ACHN (cell line): ENCODE measurements around the gene SEPHS1.
"Not testable (repeated sequence)": the region's sequence is repeated elsewhere in the genome, so short reads cannot be mapped to it uniquely, and the experiment has no call there.

Source experiments
- DNase-seq: peaks from one replicate; pipeline ENCODE4 v3.0.0-alpha.2; 2015
- in situ Hi-C: cut with HindIII; loops from 2 replicates; pipeline ENCODE4 v1.10.0; 2017; ENCODE audit warnings: low sequenced_read_pairs, low pct_ligation_motif_present, low pct_unique_long_range_greater_than_20kb

Gene SEPHS1

DNA sequence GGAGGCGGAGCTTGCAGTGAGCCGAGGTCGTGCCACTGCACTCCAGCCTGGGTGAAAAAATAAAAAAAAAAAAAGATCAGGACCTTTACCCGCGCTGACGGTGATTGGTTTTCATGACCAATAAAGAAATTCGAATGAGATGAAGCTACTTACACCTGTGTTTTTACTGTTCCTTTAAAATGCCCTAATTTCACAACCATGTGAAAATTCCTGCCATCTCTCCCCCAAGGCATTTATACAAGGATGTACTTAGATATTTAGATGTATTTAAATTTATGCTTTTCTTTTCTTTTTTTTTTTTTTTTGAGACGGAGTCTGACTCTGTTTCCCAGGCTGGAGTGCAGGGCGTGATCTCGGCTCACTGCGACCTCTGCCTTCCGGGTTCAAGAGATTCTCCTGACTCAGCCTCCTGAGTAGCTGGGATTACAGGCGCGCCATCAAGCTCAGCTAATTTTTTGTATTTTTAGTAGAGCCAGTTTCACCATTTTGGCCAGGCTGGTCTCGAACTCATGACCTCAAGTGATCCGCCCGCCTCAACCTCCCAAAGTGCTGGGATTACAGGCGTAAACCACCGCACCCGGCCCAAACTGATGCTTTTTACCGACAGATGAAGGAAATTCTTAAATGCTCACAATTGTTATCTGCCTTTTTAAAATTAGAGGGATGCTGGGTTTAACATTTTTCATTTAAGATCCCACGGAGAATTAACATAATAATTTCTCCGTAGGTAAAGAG is 45.1 kb downstream of the SEPHS1 start:
- in situ Hi-C loops: no loop called here
- no peak for DNase-seq

DNA sequence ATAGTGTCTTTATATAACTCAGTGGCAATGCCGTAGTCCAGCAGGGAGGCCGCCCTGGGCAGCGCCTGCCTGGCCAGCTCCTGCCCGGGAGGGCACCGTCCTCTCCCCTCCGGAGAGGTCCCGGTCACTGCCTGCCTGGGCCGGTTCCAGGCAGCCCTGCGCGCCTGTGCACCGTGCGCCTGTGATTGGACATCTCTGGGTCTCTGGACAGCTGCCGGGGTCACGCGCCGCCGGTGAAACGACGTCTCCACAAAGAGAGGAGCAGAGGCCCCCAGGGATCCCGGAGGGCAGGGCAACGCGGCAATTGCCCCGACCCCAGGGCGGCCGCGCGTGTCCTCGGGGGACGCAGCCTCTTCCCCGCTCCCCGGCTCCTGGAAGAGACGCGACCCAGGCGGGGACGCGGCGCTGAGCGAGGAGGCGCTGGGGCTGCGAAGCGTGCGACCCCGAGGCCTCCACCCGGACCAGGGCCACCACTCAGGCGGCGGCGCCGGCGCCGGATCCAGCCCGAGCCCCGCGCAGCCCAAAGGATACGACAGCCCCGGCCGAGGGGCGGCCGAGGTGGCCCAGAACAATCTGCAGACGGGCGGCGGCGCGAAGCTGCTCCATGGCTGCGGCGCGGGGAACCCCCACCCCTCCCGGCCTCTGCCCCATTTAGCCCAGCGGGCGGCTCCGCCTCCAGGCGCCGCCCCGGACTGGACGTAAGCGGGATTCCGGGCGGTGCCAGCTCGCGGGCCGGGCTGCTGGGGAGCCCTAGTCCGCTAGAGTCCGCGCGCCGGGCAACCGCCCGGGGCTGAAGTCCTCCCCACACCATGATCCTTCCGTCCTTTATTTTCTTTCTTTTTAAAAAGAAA is 48.4 kb downstream of the SEPHS1 start, which contains the start of gene PHYH:
Gene PHYH (minus strand): TSS at position 628 of the 851 bp plus-strand sequence. CDS start 22 bp downstream, at position 606.
- in situ Hi-C loops: no loop called here

DNA sequence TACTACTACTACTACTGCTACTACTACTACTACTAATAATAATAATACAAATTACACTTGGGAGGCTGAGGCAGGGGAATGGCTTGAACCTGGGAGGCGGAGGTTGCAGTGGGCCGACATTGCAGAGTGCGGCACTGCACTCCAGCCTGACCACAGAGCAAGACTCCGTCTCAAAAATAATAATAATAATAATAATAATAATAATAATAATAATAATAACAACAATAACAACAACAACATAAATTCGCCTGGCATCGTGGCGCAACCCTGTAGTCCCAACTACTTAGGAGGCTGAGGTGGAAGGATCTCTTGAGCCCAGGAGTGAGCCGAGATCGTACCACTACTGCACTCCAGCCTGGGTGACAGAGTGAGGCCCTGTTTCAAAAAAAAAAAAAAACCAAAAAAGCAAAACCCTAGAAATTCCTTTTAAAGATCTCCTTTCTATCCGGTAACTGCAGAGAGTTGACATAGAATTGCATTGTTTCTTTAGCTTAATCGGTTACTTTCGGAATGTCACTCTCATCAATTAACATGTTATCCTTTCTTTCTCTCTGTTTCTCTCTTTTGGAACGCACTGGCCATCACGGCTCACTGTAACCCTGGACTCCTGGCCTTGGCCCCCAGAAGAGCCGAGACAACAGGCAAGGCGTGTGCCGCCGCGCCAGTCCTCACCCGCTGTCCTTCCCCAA is 49.2 kb downstream of the SEPHS1 start:
- no peak for DNase-seq
- in situ Hi-C loops: no loop called here

More for the DNA sequence above, 48.4 kb downstream of the SEPHS1 start, which contains the start of gene PHYH:
- peak; percentile 89 for DNase-seq

DNA sequence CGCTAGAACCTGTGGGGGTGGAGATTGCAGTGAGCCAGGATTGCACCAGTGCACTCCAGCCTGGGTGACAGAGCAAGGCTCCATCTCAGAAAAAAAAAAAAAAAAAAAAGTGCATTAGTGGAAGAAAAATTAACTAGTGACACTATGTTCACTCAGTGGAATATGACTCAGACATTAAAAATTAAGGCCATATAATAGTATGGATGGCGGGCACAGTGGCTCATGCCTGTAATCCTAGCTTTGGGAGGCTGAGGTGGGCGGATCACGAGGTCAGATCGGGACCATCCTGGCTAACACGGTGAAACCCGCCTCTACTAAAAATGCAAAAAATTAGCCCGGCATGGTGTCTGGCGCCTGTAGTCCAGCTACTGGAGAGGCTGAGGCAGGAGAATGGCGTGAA is 51.6 kb downstream of the SEPHS1 start:
- in situ Hi-C loops: no loop called here
- peak; percentile 75 for DNase-seq

DNA sequence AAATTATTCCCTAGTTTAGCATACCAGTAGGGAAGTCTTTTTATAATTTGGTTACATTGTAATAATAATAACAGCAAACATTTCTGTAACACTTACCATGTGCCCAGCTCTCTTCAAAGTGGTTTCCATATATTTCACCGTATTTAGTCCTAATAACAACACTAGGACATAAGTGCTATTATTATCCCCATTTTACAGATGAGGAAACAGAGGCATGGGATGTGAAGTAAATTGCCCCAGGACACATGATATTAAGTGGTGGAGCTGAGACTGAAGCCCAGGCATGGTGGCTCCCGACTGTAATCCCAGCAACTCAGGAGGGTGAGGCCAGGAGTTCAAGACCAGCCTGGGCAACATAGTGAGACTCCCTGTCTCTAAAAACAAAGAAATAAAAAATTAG is 53.3 kb downstream of the SEPHS1 start:
- in situ Hi-C loops: no loop called here
- no peak for DNase-seq

DNA sequence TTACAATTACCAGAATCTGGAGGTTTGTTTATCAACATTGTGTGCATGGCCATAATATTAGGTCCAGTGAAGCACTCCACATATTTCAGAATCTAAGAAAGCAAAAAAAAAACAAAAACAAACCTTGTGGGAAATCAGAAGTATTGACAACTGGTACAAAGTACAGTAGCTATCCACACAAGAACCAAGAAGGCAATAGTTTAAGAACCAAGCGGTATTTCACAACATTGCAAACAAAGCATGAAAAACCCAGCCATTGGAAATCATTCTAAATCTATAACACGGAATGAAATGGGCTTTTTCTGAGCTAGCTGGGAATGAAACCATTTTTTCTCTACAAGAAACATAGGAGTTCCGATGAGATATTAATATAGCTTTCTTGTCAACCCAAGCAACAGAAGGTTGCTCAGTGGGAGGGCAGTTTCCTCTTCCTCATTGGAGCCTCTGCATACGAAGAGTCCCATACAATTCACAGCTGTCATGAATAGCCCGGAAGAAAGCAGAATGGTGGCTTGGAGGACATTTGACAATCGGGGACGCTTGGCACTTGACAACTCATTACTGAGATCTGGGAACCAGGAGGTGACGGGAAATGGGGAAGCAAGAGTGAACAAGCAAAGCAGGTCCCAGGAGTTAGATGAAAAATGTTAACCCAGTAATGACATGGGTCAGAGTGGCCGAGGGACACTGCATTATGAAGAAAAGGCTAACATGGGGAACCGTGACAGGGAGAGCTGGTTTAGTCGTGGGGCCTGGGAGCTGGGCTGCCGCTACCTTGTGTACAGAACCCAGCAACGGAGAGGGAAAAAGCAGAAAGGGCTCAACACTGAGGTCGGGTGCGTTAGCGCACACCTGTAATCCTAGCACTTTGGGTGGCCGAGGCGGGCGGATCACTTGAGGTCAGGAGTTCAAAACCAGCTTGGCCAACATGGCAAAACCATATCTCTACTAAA is 56.0 kb downstream of the SEPHS1 start:
- in situ Hi-C loops: no loop called here
- DNase-seq: no peak

DNA sequence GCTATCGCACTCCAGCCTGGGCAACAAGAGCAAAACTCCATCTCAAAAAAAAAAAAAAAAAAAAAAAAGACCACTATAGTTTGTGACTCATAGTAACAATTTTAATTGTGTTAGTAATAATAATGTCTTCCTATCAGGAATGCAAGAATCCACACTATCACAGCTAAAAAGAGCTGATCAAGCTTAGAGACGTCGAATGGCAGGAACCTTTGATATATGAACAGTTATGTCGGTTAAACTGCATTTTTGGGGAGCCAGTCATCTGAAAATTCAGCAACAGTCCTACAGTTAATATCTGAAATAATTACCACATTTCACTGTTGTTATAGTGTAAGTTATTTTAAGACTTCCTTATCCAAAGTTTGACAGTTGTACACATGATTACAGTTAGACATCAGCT is 57.0 kb downstream of the SEPHS1 start:
- in situ Hi-C loops: no loop called here
- no peak for DNase-seq

DNA sequence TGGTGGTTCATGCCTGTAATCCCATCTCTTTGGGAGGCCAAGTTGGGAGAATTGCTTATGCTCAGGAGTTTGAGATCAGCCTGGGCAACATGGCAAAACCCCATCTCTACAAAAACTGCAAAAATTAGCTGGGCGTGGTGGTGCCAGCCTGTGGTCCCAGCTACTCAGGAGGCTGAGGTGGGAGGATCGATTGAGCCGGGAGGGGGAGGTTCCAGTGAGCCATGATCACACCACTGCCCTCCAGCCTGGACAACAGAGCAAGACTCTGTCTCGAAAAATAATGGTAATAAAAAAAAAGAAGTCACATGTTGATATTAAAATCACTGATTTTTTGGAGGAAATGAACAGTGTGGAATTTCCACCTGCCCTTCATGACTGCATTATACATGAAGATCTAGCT is 64.0 kb downstream of the SEPHS1 start:
- DNase-seq: no peak
- in situ Hi-C loops: no loop called here

DNA sequence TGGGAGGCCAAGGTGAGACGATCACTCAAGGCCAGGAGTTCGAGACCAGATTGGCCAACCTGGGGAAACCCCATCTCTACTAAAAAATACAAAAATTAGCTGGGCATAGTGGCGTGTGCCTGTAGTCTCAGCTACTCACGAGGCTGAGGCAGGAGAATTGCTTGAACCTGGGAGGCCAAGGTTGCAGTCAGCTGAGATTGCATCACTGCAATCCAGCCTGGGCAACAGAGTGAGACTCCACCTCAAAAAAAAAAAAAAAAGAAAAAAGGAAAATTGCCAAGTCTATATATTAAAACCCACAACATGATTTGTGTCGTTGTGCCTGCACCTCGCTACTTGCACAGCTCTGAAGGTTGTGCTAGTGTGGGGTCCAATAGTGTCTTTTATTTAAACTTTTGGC is 65.7 kb downstream of the SEPHS1 start:
- DNase-seq, in situ Hi-C loops: not testable (repeated sequence)

DNA sequence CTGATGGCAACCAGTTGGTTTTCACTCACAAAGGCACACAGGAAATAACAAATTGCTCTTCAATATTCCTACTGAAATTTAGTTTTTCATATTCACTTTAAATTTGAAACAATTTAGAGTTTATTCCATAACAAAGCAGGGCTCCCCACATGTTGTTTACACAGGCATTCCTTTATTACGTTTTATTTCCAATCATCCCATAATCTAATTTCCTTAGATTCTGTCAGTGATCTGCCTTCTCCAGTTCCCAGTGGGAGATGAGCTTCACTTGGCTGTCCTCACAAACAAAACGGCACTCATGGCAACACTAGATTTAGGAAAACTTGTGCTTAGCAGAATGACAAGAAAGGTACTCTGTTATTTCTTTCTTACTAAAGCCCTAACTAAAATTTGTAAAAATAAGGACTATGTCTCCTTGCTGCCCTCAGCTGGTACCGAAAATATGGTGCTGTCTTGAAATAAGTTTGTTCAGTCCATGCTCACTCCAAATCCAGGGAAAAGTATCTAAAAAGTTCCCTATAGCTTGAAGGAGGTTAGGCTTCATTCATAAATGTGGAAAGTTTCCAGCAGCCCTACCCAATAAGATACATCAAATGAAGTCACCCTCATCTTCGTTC is 71.2 kb downstream of the SEPHS1 start:
- peak; percentile 2 for DNase-seq
- in situ Hi-C loops: no loop called here

DNA sequence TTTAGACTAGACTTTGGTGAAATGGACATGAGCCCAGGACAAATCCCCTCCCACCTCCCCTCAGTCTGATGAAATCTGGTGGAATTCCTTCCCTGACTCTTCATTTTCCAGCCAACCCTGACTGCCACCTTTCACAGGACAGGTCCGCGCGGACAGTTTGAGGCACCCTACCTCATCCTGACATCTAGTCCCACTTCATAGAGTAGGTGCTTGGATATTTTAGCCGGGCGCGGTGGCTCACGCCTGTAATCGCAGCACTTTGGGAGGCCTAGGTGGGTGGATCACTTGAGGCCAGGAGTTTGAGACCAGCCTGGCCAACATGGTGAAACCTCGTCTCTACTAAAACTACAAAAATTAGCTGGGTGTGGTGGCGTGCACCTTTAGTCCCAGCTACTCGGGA is 71.9 kb downstream of the SEPHS1 start:
- DNase-seq, in situ Hi-C loops: not testable (repeated sequence)

DNA sequence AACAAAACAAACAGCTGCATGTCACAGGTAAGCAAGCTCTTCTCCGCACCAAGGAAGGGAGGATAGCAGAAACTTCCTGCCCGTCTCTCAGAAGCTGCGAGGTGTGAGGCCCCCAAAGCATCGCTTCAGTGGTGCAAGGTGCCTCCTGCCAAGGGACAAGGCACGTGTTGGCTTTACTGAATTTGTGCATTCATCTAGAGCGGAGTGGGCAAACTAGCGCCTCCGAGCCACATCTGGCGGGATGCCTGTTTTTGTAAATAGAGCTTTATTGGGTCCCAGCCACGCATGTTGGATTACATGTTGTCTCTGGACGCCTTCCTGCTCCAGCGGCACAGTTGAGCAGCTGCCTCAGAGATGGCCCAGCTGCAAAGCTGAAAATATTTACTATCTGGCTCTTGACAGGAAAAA is 75.9 kb downstream of the SEPHS1 start:
- in situ Hi-C loops: no loop called here
- DNase-seq: no peak

DNA sequence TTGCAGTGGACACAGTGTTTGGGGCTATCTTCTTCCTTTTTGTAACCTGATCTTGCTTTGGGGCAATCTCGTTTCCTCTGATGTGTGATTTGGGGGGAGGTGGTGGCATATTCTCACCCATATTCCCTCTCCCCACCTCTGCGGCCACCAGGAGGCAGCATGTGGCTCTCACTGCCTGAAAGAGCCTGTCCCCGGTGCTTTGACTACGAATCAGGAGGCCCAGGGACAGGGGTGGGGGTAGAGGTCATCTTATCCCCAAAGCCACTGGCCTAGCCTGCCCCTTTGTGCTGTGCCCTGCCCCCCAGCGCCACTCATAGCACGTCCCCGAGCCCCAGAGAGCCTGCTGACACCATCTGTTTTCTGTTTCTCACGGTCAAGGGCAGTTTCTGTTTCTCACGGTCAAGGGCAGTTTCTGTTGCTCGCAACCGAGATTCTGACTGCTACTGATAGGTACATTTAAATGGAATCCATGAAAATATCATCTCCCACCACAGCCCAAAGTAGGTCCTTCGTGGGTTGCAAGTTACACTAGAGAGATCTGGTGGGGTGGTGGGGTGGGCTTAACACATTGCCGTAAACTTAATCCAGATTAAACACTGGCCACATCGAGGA is 76.4 kb downstream of the SEPHS1 start:
- peak; percentile 35 for DNase-seq
- in situ Hi-C loops: no loop called here

DNA sequence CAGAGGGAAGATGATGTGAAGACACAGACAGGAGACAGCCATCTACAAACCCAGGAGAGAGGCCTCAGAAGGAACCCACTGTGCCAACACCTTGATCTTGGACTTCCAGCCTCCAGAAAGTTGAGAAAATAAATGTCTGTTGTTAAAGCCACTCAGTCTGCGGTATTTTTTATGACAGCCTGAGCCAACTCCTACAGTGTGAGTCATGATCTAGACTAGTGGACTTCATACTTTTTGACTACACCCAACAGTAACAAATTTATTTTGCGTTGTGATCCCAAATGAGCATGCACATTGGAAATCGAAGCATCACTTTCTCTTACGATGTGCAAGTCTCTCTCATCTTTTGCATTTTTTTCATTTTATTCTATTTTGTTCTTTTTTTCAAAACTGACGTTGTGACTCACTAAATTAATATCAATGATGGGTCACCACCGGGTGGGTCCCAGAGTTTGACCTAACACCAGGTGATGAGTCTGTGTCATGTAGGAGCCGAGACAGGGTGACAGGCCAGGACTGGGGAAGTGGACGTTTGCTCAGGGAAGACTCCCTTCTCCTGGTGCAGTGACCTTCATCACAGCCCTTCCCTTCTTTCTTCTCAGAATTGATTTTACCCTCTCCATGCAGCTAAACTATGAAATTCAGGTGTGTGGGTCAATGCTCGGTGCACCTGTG is 77.1 kb downstream of the SEPHS1 start:
- in situ Hi-C loops: no loop called here
- DNase-seq: no peak

DNA sequence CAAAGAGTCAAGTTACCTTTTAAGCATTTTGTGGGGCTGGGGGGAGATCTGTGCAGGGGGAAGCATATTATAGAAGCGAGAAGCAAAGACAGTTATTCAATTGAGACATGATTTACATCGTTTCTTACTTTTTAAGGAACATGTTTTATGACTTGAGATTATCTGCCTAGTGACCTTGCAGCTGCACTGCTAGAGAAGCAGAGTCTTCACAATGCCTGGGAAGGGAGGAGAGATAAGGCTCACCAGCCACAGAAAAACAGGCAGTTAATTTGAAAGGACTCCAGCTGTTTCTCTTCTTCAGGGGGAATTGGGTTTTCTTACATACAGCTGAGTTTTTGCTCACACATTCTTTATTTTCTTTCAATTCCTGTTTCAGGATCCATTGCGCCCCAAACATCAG is 79.3 kb downstream of the SEPHS1 start:
- no peak for DNase-seq
- in situ Hi-C loops: no loop called here

DNA sequence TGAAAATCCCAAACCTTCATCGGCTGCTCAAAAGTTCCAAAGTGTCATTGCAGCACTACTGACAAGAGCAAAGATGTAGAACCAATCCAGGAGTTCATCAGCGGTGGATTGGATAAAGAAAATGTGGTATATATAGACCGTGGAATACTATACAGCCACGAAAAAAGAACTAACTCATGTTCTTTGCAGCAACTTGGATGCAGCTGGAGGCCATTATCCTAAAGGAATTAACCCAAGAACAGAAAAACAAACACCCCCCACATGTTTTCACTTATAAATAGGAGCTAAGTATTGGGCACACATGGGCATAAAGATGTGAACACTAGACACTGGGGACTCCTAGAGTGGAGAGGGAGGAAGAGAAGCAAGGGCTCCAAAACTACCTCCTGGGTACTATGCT is 79.8 kb downstream of the SEPHS1 start:
- no peak for DNase-seq
- in situ Hi-C loops: no loop called here
